C4-2B (cell line): ENCODE results near the gene LARP4B.

ENCODE experiments used
- CTCF ChIP-seq: fragments of 450-650 bp; conservative IDR thresholded peaks from 2 replicates; pipeline ENCODE4 v1.5.1; 2017; ENCODE audit warnings: mild to moderate bottlenecking
- ZFX ChIP-seq: fragments of 450-650 bp; IDR thresholded peaks from 2 replicates; pipeline ENCODE4 v1.6.1; 2017

- TF ChIP-seq CTCF = no peak
- TF ChIP-seq ZFX = no peak
Measured at GRCh38 chr10:818526-819220, 112.8 kb downstream of the LARP4B start.
